Activated naive CD8-positive, alpha-beta T cell treated with anti-CD3 and anti-CD28 coated beads, Interleukin-2, amount 50 U/mL, for 16 hours (primary cell): ENCODE data around the gene IQSEC1.
A peak's percentile ranks its signal among the peaks of the same experiment; 100 is the strongest.

Experiments used
- DNase-seq: peaks from one replicate; pipeline ENCODE4 v3.0.0-alpha.2; 2020; ENCODE audit warnings: low read depth, low spot score

IQSEC1 gene

DNA sequence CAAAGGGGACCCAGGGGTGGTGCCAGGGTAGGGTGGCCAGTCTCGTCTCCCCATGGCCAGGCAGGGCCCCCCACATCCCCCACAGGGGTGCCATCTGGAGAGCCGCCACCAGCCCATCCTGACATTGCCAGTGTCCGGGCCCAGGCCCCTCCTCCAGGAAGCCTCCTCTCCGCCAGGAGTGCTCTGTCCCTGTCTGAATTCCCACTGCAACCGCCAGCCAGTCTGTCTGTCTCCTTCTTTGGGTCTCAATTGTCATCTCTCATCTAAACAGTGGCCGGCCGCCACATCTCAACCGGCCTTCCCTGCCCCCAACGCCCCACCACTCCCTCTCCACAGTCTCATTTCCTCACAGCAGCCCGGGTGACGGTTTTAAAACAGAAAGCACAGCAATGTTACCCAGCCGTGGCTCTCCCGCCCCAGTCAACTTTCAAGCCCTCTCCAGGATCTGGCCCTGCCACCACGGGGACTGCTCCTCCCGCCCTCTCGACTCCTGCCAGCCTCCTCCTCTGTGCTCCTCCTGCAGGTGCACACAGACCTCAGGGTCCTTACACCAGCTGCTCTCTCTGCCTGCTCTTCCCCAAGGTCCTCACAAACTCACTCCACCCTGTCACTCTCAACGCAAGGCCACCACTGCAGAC lies 57.0 kb downstream of the IQSEC1 start:
- DNase-seq = no peak

DNA sequence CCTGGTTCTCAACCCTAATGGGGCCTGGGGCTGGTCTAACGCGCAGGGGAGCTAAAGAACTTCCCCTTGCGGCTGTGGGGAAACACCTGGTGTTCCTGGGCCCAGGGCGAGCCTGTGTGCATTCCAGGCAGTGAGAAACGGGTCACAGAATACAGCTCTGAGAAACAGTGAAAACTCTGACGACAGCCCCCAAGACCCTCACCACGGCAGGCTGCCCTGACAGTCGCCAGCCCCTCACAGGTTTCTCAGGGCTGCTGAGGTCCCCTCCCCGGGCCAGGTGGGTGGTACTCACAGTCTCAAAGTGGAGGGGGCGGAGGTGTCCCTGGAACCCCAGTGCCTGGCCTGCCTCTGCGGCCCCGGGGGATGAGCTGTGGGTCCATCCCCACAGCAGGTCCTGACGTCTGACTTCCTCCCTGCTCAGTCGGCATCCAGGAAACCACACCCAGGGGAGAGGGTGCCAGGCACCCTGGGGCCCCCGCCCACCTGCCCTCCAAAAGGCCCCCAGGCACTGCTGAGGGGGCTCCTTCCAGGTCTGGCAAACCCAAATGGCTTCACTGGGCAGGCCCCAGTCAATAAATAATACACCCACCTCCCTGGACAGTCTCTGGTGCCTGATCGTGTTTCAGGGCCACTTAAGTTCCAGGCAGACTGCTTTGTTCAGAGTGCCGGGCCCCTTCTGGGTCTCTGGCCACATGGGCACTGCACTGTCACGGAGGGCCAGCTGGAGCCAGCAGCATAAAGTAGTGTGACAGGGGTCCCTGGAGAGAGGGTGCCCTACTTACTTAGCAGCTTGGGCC lies 57.7 kb downstream of the IQSEC1 start:
- no peak for DNase-seq

DNA sequence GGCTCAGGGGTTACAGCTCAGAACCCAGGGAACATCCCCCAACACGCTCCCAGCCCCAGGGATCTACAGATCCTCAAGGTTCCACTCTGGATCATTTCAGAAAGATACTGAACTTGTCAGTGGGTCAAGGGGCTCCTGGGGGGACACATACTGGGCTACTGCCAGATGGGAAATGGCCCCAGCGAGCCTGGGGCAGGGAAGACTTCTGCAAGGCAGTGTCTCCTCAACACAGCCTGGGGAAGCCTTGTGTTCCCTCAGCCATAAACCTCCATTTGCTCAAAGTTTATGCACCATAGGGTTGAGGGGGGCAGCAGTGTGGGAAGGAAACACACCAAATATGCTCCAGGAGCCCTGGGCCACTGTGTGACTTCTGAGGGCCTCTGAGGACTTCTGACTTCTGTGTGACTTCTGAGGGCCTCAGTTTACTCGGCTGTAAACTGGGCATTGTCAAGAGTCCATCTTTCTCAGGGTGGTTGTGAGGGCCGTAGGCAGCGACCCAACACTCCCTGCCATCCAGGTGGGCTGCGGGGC lies 58.4 kb downstream of the IQSEC1 start:
- no peak for DNase-seq

DNA sequence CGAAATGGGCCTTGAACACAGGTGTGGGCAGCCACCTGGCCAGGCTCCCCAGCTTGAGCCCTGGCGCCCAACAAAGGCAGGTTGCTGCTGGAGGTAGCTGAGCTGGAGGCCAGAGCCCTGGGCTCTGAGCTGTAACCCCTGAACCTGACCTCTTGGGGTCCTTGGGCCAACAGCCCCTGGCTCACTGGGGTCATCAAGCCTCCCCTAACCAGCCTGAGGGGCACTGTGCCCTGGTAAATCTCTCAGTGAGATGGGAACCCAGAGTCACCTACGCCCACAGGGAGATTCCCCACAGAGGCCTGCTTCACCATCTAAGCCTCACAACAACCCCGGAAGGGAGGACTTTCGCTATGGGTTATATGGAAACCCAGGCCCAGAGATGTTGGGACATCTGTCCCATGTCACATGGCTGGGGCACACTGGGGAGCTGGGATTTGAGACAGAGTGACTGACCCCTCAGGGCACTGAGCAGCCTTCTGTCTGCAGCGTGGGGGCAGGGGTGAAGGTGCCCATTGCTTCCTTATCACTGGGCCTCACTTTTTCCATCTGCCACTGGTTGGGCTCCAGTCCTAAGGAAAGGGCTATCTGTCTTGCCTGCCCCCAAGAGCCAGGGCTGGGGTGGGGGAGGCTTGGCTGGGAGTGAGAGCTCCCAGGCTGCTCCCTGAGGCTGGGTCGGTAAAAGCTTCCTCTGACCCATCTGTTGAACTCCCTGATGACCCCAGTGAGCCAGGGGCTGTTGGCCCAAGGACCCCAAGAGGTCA lies 59.1 kb downstream of the IQSEC1 start:
- no peak for DNase-seq

DNA sequence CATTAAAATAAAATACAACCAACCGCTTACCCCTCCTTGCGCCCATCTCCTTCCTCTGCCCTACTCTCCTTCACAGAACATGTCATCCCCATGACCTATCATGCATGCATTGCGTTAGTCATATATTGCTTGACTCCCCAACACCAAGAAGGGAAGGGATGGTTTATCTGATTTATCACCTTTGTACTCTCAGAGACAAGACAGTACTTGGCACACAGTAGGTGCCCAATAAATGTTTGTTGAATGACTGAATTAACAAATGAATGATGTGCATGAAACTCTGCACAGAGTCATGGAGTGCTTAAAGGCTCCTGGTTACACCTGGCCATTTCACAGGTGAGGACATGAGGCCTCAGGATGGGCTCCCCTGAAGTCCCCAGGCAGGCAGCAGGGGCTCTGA lies 59.7 kb downstream of the IQSEC1 start:
- DNase-seq = no peak

DNA sequence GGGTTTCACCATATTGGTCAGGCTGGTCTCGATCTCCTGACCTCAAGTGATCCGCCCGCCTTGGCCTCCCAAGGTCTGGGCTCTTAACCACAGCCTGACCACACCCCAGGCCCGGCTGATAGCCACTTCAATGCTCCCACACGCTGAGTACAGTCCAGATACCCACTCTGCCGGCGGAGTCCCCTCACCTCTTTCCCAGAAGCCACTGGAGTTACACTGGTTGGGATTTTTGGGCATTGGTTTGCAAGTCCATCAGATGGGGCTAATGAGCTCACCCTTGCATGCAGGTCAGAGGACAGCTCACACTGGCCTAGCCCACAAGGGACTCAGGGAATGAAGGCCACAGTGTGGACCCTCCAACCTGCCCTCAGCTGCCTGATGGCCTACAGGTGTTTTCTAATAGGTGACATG lies 60.1 kb downstream of the IQSEC1 start:
- DNase-seq = no peak

DNA sequence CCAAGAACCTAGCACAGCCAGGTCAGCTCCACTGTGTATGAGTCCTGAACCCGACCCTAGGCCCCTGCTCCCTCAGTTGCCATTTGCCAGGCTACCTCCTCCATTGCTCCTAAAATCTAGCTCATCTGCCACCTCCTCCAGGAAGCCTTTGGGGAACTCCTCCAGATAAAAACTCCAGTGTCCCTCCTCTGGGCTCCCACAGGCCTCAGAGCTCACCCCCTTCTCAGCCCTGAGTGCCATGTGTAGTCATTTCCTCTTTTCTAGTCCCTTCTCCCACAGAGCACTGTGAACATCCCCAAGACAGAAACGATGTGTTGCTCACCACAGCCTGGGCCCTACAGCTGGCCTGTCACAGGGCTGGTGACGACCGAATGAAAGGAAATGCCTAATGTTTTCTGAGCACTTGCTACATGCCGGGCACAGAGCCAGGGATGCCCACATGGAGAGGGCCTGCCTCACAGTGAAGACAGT lies 61.0 kb downstream of the IQSEC1 start:
- no peak for DNase-seq

DNA sequence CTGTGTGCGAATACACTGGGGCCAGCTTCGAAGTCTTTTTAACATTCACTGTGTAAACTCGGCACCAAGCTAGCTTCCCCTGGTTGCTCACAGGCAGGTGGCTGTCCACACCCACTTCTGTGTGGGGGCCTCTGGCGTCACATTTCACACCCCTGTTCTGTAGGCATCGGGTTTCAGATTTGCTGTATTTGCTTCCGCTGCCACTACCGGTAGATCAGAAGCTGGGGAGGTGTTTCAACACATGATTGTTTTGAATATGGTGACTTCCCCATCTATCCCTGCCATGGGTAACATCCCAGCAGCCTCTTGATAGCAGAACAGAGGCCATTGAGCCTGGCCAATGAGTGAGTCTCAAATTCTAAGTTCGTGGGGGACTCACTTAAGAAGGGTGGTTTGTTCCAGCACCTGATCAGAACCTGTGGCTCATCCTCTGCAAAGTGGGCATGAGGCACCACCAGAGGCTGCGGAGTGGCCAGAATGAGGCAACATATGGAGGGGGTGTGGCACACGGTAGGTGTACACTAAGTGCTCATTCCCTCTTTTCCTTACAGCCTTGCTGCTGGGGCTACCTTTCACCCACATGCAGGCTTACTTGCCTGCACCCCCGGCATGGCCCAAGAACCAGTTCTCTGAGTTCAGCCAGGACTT lies 61.5 kb downstream of the IQSEC1 start:
- peak; percentile 58 for DNase-seq

DNA sequence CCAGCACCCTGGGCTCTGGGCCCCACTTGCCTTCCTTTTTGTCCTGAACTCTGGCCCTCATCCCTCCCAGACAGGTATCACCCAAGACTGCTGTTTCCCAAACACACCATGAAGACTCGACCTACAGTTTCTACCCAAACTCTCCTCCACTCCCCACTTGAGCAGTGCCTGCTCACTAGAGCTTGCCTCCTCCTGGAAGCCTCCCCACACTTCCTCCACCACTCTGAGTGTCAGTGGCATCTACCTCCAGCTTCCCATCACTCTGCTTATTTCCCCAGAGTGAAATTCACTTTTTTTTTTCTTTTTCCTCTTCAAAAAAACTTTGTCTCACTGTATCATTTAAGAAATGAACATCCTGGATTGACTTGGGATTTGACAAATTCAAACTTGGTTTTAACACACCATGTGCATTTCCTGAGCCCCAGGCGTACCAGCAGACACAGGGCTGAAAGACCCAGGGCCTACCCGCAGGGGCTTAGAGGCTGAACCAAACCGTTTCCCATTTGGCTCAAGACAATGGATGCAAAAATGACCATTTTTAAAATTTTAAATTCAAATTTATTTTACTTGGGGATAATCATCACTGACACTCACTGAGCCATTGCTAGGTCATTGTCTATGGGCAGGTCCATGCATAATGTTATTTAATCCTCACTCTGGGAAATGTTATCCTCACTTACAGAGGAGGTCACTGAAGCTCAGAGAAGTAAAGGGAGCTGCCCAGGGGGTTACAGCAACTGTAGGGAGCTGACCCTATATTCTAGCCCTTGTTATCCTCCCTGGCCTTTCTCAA lies 62.3 kb downstream of the IQSEC1 start:
- no peak for DNase-seq

DNA sequence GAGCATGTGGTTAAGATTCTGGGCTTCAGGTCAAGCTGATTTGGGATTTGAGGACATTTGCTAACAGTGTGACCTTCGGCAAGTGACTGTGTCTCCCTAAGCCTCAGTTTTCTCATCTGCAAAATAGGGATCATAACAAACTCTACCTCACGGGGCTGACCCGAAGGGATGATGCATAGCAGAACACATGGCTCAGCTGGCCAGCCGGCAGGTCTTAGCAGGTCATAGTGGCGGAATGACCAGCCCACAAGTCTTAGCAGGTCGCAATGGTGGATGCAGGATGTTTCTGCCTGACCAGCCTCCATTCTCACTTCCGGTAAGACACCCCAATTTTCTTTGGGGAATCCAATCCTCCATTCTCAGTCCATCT lies 63.3 kb downstream of the IQSEC1 start:
- DNase-seq = no peak

DNA sequence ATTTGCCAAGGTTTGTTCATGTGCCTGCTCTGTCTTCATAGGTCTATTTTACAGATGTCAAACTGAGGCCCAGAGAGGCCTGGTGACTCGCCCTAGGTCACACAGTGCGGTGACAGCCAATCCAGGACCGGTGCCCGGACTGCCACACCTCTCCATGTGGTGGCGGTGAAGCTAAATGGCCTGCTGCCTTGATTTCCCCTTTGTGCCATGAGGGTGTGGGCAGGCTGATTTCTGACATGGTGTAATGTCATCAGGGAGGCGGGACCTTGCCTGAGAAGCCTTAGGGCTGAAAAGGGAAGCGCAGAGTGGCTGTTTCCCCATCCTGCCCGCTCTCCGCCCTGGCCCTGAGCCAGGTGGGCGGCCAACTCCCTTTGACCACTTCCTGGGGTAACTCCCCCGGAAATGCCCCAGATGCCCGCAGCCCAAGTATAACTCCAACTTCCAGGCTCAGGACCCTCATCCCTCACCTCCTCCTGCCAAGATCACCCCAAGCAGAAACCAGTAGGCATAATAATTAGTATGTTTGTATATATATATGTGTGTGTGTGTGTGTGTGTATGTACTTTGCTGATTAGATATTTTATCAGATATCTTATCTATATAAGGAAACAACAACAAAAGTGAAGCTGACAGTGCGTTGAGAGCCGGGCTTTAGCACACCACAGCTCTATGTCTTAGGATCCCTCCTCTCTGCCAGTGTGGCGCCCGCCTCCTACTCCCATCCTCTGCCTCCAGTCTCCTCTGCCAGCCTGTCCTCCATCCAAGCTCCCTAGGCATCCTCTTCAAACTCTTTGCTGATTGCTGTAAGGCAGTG lies 63.9 kb downstream of the IQSEC1 start:
- no peak for DNase-seq

DNA sequence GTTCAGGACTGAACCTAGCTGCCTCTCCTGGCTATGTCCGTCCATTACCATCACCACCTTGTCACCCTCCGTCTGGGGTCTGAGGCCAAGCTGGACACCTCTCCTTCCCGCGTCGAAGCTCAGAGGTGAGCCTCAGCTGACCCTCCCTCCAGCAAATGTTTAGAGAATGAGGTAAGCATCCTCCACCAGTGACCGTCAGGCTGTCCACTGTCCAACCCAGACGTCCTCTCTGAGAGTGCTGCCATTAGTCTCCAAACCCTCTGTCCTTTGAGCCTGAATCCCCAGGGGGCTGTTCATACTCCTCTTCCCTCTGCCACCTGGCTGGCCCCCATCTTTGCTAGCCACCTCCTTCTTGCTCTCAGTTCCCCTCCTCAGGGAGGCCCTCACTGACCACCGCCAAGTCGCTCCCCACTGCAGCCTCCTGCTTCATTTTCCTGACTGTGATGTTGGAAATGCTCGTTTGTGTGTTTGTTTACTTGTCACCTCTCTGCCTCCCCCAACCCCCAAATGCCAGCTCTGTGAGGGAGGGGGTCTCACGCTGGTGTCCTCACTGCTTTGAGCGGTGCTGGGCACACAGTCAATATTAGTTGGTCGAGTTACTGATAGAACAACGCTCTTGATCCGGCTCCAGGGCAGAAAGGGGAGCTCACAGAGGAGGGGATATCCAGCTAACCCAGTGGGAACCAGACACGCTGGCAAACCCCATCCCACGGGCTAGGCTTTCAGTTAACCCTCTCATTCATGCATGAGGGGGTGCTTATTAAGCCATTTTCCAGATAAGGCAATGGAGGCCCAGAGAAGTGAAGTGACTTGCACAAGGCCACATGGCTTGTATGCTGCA lies 64.9 kb downstream of the IQSEC1 start:
- DNase-seq = no peak

DNA sequence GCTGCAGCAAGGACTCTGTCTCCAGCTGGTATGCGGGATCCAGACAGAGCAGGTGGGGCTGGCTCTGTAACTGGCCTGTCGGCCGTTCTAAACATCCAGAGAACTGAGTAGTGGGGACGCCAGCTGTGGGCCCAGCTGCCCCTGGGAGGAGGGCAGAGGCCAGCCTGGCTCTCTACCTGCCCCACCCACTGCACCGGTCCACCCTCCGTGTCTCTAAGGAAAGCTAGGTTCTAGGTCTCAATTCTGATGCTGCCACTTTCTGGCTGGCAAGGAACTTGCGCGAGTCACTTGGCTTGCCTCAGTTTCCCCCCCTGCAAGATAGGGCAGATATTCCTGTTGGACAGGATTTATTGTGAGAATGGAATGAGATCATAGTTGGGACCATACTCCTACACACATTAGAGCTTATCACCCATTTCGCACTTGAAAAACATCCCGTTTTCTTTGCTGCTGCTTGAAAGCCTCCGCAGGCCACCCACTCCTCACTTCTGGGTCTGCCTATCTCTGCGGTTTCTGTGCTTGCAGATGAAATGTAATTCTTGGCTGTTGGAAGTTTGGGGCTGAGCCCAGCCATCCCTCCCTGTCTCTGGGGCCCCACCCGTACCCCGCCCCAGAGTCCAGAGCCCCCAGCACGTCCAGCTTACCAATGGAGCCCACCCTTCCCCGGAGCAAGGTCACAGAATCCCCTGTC lies 65.8 kb downstream of the IQSEC1 start:
- no peak for DNase-seq

DNA sequence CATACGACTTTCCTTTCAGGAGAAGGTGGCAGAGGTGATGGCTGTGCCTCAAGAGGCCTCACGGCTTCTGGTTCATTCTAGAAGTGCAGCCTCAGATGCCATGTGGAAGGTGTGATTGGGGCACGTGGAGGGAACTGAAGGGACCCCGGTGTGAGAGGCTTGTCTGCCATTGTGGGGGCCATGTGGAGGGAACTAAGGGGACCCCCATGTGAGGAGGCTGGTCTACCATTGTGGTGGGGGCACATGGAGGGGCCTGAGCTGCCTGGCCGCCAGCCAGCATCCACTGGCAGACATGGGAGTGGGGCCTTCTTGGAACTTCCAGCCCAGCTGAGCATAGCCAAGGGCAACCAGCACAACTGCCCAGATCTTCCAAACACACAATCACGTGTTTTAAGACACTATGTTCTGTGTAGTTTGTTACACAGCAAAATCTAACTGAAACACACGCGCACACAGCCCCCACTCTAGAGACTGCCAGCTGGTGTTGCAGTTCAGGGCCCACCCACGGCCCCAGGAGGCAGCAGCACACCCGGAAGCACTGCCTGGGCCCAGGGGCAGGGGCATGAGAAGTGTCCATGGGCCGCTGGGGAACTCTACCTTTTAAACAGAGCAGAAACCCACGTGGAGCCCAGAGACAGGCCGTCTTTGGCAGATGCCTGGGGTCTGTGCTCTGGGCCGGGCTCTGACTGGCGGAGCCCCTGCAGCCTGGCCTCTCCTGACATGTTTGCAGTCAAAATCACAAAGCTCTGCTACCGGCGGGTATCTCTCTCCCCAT lies 66.8 kb downstream of the IQSEC1 start:
- DNase-seq = no peak

DNA sequence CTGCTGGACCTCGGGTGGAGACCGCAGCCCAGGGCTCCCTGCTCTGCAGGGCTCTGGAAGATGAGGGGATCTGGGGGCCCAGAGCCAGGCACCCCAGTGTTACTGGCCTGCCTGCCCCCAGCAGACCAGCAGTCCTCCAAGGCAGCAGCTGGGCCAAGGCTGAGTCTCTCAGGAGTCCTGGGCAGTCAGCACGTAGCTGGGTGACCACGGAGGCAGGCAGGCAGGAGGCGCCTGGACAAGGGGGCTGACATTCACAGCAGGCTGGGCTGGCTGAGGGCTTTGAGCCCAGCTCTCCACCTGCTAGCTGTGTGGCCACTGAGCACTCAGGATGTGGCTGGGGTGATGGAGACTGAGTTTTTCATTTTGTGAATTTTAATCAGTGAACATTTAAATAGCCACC lies 67.9 kb downstream of the IQSEC1 start:
- no peak for DNase-seq

DNA sequence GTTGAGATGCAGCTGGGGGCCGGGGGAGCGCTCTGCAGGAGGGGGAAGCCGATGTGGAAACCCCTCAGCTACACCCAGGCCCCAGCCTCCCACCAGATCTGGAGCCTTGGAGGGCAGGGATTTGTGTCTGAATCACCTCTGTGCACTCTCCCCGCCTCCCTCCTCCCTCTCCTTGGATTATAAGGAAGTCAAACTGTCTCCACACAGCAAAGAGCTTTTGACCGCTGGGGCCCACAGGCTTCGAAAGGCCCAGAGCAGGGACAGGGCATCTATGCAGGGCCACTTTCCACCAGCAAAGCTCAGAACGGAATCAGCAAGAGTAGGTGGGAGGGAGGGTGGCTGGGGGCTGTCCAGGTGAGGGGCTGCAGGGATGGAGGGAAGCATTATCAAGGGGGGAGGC lies 68.9 kb downstream of the IQSEC1 start:
- DNase-seq = no peak

DNA sequence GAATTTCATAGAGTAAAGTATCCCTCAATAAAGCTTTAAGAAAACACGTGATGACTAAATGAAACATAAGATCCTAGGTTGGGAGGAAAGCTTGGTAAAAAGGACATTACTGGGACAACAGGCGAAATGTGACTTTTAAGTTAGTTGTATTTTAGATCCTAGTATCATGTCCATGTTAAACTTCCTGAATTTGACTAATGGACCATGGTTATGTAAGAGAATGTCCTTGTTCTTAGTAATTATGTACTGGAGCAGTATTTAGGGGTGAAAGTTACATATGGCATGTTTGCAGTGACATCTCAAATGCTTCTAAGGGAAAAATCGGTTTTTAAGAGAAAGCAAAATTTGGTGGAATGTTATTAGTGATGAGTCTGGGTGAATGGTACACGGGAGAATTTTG lies 69.6 kb downstream of the IQSEC1 start:
- DNase-seq = no peak
